ACC112 (cell line): ENCODE results near the gene SLC10A3.
"Not testable (repeated sequence)": the region's sequence is repeated elsewhere in the genome, so short reads cannot be mapped to it uniquely, and the experiment has no call there.

Experiments
- H2AFZ ChIP-seq: fragments of 200-600 bp; sonication (generic); one replicate; pipeline ENCODE4 v1.6.0; 2017; ENCODE audit warnings: antibody characterized with exemption, low read length; ENCODE audit not compliant: unreplicated experiment
- H3K27ac ChIP-seq: fragments of 200-600 bp; sonication (generic); 2 replicates; pipeline ENCODE4 v1.5.1; 2014; ENCODE audit warnings: low read depth, mild to moderate bottlenecking, antibody characterized with exemption, low read length, moderate library complexity
- H3K27me3 ChIP-seq: fragments of 200-600 bp; sonication (generic); 2 replicates; pipeline ENCODE4 v1.6.1; 2014; ENCODE audit warnings: mild to moderate bottlenecking, antibody characterized with exemption, low read length, moderate library complexity, mixed read lengths; ENCODE audit not compliant: insufficient read depth
- H3K36me3 ChIP-seq: fragments of 200-600 bp; sonication (generic); 2 replicates; pipeline ENCODE4 v1.6.1; 2016; ENCODE audit warnings: mild to moderate bottlenecking, antibody characterized with exemption, low read length, moderate library complexity, mixed read lengths; ENCODE audit not compliant: insufficient read depth
- H3K4me1 ChIP-seq: fragments of 200-600 bp; sonication (generic); one replicate; pipeline ENCODE4 v1.6.1; 2016; ENCODE audit warnings: low read length, mixed read lengths; ENCODE audit not compliant: insufficient read depth, unreplicated experiment, control insufficient read depth
- H3K4me3 ChIP-seq: fragments of 200-600 bp; sonication (generic); 2 replicates; pipeline ENCODE4 v1.5.1; 2014; ENCODE audit warnings: mild to moderate bottlenecking, low read depth, low read length
- H3K79me2 ChIP-seq: fragments of 200-600 bp; sonication (generic); one replicate; pipeline ENCODE4 v1.6.0; 2016; ENCODE audit warnings: low read length; ENCODE audit not compliant: control insufficient read depth, unreplicated experiment, insufficient read depth

Gene SLC10A3

DNA sequence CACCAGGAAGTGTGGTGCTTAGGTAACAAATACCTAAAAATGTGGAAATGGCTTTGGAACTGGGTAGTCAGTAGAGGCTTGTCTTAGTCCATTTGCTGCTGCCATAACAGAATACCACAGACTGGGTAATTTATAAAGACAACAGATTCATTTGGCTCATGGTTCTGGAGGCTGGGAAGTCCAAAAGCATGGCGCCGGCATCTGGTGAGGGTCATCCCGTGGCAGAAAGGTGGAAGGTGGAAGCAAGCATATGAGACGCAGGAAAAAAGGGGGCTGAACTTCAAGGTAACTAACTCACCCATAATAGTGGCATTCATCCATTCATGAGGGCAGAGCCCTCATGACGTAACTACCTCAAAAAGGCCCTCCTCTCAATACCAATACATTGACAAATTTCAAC, 19.0 kb upstream of the SLC10A3 start:
- no peaks in the 10 kb centered on the region for H3K36me3 ChIP-seq
- peaks cover 12% of the 10 kb centered on the region for H3K4me1 ChIP-seq
- H2AFZ ChIP-seq: no peak overlapping the region
- no peaks in the 10 kb centered on the region for H3K79me2 ChIP-seq
- H3K4me3 ChIP-seq: no peak overlapping the region
- H3K27me3 ChIP-seq: no peaks in the 10 kb centered on the region
- no peak overlapping the region for H3K27ac ChIP-seq

- no peak overlapping the region for H3K4me3 ChIP-seq
- H3K79me2 ChIP-seq: no peaks in the 10 kb centered on the region
- no peaks in the 10 kb centered on the region for H3K27me3 ChIP-seq
- peaks cover 12% of the 10 kb centered on the region for H3K4me1 ChIP-seq
- H3K36me3 ChIP-seq: no peaks in the 10 kb centered on the region
- H2AFZ ChIP-seq: no peak overlapping the region
- H3K27ac ChIP-seq: no peak overlapping the region
These were observed 17.9 kb upstream of the SLC10A3 start for GRCh38 chrX:154508384-154508745.

DNA sequence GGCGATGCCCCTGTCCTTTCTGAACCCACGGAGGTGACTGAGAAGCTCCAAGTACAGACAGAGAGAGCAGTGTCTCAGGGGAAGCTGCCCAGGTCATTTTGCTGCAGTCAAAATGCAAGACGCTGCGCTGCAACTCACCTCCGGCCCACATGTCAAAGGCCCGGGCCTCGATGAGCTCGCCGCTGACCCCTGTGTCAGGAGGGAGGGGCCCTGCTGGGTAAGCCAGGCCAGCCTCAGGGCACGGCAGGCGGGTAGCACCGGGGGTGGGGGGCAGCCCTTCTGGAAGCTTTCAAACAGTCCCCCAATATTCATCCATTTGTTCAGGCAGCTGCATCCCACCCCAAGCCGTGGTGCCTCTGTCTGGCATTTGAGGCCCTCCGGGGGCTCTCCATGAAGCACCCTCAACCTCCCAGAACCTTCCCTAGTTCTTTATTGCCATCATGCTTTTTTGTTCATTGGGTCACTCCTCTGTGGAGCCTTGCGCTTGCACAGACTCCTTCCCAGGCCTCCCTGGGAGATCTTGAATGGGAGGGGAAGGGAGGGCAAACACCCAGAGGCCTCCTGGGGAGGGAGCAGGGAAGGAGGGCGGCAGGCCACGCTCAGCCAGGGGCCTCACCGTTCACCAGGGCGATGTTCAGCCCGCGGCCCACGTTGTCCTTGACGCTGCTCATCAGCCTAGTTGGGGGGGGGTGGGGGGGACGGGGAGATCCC, 17.4 kb upstream of the SLC10A3 start:
- Histone ChIP-seq H3K4me3 (no peak overlapping the region), H3K36me3 (no peaks in the 10 kb centered on the region), H2AFZ (no peak overlapping the region), H3K27me3 (no peaks in the 10 kb centered on the region), H3K27ac (no peak overlapping the region), H3K79me2 (no peaks in the 10 kb centered on the region), H3K4me1 (peaks cover 12% of the 10 kb centered on the region)

- H3K4me1 ChIP-seq: peaks cover 12% of the 10 kb centered on the region
- no peaks in the 10 kb centered on the region for H3K27me3 ChIP-seq
- H3K36me3 ChIP-seq: no peaks in the 10 kb centered on the region
- H3K27ac ChIP-seq: no peak overlapping the region
- no peaks in the 10 kb centered on the region for H3K79me2 ChIP-seq
- H3K4me3 ChIP-seq: no peak overlapping the region
- no peak overlapping the region for H2AFZ ChIP-seq
These were observed 16.3 kb upstream of the SLC10A3 start for GRCh38 chrX:154506483-154507332.

- no peaks in the 10 kb centered on the region for H3K36me3 ChIP-seq
- peak overlapping the region; percentile 52 for H3K27ac ChIP-seq
- H2AFZ ChIP-seq: no peak overlapping the region
- no peaks in the 10 kb centered on the region for H3K27me3 ChIP-seq
- H3K79me2 ChIP-seq: no peaks in the 10 kb centered on the region
- peaks cover 12% of the 10 kb centered on the region for H3K4me1 ChIP-seq
- no peak overlapping the region for H3K4me3 ChIP-seq
These were observed 15.3 kb upstream of the SLC10A3 start for GRCh38 chrX:154505734-154506133.

GRCh38 chrX:154502989-154503388, 12.6 kb upstream of the SLC10A3 start:
- Histone ChIP-seq H3K36me3 (no peaks in the 10 kb centered on the region), H3K4me1 (peaks cover 12% of the 10 kb centered on the region), H3K4me3 (no peak overlapping the region), H3K27me3 (no peaks in the 10 kb centered on the region), H3K79me2 (no peaks in the 10 kb centered on the region), H2AFZ (no peak overlapping the region), H3K27ac (no peak overlapping the region)

DNA sequence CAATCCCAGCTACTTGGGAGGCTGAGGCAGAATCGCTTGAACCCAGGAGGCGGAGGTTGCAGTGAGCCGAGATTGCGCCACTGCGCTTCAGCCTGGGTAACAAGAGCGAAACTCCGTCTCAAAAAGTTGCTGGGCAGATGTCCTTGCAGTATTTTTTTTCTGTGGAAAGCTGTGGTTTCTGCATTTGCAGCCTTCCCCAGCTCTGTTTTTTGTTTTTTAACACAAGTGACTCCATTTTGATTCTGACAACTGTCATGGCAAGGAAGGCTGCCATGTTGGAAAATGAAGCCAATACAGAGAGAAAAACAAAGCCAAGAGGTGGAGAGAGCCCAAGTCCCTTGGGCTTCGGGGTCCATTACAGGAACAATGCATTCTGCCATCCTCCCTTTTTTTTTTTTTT, 11.7 kb upstream of the SLC10A3 start:
- H3K79me2 ChIP-seq: no peaks in the 10 kb centered on the region
- H3K4me3 ChIP-seq: no peak overlapping the region
- peaks cover 13% of the 10 kb centered on the region for H3K4me1 ChIP-seq
- H3K36me3 ChIP-seq: no peaks in the 10 kb centered on the region
- no peak overlapping the region for H2AFZ ChIP-seq
- H3K27me3 ChIP-seq: no peaks in the 10 kb centered on the region
- H3K27ac ChIP-seq: no peak overlapping the region

DNA sequence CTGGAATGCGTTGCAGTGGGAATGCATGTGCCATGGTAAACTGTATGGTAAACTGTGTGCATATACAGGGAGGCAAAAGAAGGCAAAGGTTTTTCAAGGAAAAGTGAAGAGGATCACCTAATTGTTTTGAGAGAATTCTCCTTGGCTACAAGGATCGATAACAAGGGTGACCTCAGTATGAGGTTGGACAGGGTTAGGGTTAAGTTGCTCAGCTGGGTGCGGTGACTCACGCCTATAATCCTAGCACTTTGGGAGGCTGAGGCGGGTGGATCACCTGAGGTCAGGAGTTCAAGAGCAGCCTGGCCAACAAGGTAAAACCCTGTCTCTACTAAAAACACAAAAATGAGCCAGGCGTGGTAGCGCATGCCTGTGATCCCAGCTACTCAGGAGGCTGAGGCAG, 11.0 kb upstream of the SLC10A3 start:
- not testable (repeated sequence) for H3K36me3 ChIP-seq, H3K4me3 ChIP-seq, H3K79me2 ChIP-seq, H3K27ac ChIP-seq, H3K27me3 ChIP-seq, H2AFZ ChIP-seq
- H3K4me1 ChIP-seq: peaks cover 16% of the 10 kb centered on the region

GRCh38 chrX:154496591-154497137, 6.2 kb upstream of the SLC10A3 start:
- H3K79me2 ChIP-seq, H2AFZ ChIP-seq, H3K27me3 ChIP-seq, H3K27ac ChIP-seq, H3K4me3 ChIP-seq, H3K36me3 ChIP-seq, H3K4me1 ChIP-seq: not testable (repeated sequence)

DNA sequence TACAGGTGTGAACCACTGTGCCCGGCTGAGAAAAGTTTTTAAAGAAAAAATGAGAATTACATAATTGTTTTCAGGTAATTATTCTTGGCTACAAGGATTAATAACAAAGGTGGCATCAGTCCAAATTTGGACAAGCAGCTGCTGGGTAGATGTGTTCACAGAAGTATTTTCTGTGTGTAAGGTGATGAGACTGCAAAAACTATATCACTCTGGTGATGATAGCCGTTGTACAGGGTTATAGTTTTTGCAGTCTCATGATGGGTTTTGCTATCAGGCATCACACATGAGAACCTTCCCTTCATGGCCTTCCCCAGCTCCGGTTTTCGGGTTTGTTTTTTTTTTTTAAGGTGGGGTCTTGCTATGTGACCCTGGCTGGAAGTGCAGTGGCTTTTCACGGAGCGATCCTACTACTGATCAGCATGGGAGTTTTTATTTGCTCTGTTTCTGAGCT, 5.1 kb upstream of the SLC10A3 start:
- Histone ChIP-seq H3K79me2 (no peaks in the 10 kb centered on the region), H3K36me3 (no peaks in the 10 kb centered on the region), H3K27me3 (no peaks in the 10 kb centered on the region), H3K4me1 (peaks cover 4% of the 10 kb centered on the region), H3K27ac (no peak overlapping the region), H3K4me3 (no peak overlapping the region), H2AFZ (no peak overlapping the region)

GRCh38 chrX:154494715-154495114, 4.3 kb upstream of the SLC10A3 start:
- Histone ChIP-seq H3K27me3 (no peaks in the 10 kb centered on the region), H3K4me1 (peaks cover 4% of the 10 kb centered on the region), H3K27ac (no peak overlapping the region)

More at GRCh38 chrX:154494715-154495114, 4.3 kb upstream of the SLC10A3 start:
- Histone ChIP-seq H3K4me3 (no peak overlapping the region), H2AFZ (no peak overlapping the region), H3K36me3 (no peaks in the 10 kb centered on the region), H3K79me2 (peaks cover under 1% of the 10 kb centered on the region)
